Gastroesophageal sphincter (tissue), 4 donors: Measurements from ENCODE around the gene SEC31B. TPM values are rescaled to one million over a fixed set of nuclear protein-coding genes. Genes with fewer than 3 reads are reported as not detected.

ENCODE experiments used
- ATAC-seq: fragments of 150-250 bp; one replicate; pipeline ENCODE4 v1.9.1; 2016; ENCODE audit warnings: mild to moderate bottlenecking, moderate library complexity
- H3K27ac ChIP-seq, 4 donors: fragments of 200-600 bp; sonication (generic) in 3 of 4; 1 replicate in 3 of 4; 2 replicates in 1 of 4; pipeline ENCODE4 v1.5.1; 2016 to 2019
- H3K27me3 ChIP-seq: fragments of 200-600 bp; sonication (generic); one replicate; pipeline ENCODE4 v1.5.1; 2019
- H3K36me3 ChIP-seq, 2 donors: fragments of 200-600 bp; sonication (generic); one replicate each; pipeline ENCODE4 v1.5.1; 2019; ENCODE audit warnings: control low read depth in 1 of 2
- H3K4me1 ChIP-seq, 3 donors: fragments of 200-600 bp; sonication (generic); 1 replicate in 2 of 3; 2 replicates in 1 of 3; pipeline ENCODE4 v1.5.1; 2016 to 2019; ENCODE audit warnings: control low read depth in 2 of 3
- H3K4me3 ChIP-seq, 2 donors: fragments of 200-600 bp; sonication (generic); one replicate each; pipeline ENCODE4 v1.5.1; 2019; ENCODE audit warnings: mild to moderate bottlenecking in 1 of 2, moderate library complexity in 1 of 2
- H3K9me3 ChIP-seq, 3 donors: fragments of 200-600 bp; sonication (generic); one replicate each; pipeline ENCODE4 v1.5.1; 2017 to 2019; ENCODE audit warnings: control low read depth in 2 of 3
- EP300 ChIP-seq: sonication (generic); formaldehyde crosslinking; IDR thresholded peaks from one replicate; pipeline ENCODE4 v1.6.1; 2017; ENCODE audit warnings: antibody characterized with exemption, mild to moderate bottlenecking
- POLR2A ChIP-seq, 2 donors: fragments of 450-650 bp; IDR thresholded peaks; one replicate each; pipeline ENCODE4 v1.6.1; 2017; ENCODE audit warnings: antibody characterized with exemption in 2 of 2, mild to moderate bottlenecking in 2 of 2, moderate library complexity in 1 of 2
- POLR2AphosphoS5 ChIP-seq: sonication (generic); formaldehyde crosslinking; IDR thresholded peaks from one replicate; pipeline ENCODE4 v1.6.1; 2017; ENCODE audit warnings: antibody characterized with exemption
- WGBS, 2 donors: methylation state at CpG; one replicate each; pipeline ENCODE4 v1.1.5; 2018; ENCODE audit warnings: low coverage in 1 of 2; 5-methylcytosine and 5-hydroxymethylcytosine counted together
- total RNA-seq, 4 donors: library from RNA; depleted of rRNA; stranded (reverse); fragments of >200 nt; gene quantifications; one replicate each; pipeline ENCODE4 v1.1.0, GENCODE V29; 2016
- TF ChIP-seq, protein P1 (sequence below), 4 experiments: fragments of 200-600 bp in 2 of 4; fragments of 450-650 bp in 2 of 4; sonication (generic) in 1 of 4; IDR thresholded peaks; one replicate each; pipeline ENCODE4 v1.5.1; 2017 to 2019; ENCODE audit warnings: antibody characterized with exemption in 4 of 4, mild to moderate bottlenecking in 2 of 4, moderate library complexity in 2 of 4

SEC31B gene
- total RNA-seq, 4 donors from 2014 or later, result 1.1 to 10.7 (median 6.3) TPM

DNA sequence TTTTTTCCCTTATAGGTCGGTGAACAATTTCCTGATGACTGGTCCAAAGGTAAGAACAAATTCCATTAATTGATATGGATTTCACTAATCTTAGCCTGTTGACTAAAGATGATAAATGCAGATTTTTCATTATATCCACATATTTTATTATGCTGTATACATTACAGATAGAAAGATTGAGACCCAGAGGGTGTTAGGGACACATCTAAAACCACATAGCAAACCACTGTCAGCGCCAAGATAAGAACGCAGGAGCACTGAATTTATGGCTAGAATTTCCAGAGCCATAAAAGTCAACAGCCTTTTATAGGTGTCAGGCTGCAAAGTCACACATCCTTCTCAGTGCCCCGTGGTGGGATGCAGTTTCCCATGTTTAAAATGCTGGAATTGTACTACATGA is 40.6 kb downstream of the SEC31B start:
- Histone ChIP-seq H3K4me1 (peaks cover 0 to 22% (median 6%) of the 10 kb centered on the region in 3 donors), H3K27ac (no peak overlapping the region), H3K27me3 (peaks cover 42% of the 10 kb centered on the region), H3K4me3 (no peak overlapping the region), H3K36me3 (no peaks in the 10 kb centered on the region), H3K9me3 (no peaks in the 10 kb centered on the region)
- no peak for ATAC-seq
- TF ChIP-seq EP300 (no peak), POLR2AphosphoS5 (no peak), POLR2A (IDR thresholded peaks at IDR 0.05) (no peak)
- TF ChIP-seq, protein P1, sequence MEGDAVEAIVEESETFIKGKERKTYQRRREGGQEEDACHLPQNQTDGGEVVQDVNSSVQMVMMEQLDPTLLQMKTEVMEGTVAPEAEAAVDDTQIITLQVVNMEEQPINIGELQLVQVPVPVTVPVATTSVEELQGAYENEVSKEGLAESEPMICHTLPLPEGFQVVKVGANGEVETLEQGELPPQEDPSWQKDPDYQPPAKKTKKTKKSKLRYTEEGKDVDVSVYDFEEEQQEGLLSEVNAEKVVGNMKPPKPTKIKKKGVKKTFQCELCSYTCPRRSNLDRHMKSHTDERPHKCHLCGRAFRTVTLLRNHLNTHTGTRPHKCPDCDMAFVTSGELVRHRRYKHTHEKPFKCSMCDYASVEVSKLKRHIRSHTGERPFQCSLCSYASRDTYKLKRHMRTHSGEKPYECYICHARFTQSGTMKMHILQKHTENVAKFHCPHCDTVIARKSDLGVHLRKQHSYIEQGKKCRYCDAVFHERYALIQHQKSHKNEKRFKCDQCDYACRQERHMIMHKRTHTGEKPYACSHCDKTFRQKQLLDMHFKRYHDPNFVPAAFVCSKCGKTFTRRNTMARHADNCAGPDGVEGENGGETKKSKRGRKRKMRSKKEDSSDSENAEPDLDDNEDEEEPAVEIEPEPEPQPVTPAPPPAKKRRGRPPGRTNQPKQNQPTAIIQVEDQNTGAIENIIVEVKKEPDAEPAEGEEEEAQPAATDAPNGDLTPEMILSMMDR (IDR thresholded peaks at IDR 0.05), result no peak
- 61 to 65% methylated on average over 4 of the region's 4 CpGs for WGBS, 2 donors

DNA sequence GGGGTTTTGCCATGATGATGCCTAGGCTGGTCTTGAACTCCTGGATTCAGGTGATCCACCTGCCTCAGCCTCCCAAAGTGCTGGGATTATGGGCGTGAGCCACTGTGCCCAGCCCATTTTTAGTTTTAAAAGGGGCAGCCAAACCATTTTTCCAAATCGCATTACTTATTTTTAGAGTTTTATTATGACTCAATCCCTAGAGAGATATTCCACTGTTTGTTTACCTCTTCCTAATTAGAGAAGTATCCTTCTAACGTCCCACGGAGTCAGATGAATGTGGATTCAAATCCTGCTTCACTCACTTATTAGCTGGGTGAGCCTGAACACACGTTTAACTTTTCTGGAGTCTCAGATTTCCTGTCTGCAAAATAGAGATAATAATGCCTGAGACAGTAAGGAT is 41.7 kb downstream of the SEC31B start:
- 0 to 25% methylated on average over 1 to 5 of the region's 5 CpGs for WGBS, 2 donors
- no peak overlapping the region for H3K4me3 ChIP-seq
- ATAC-seq, result no peak
- H3K27ac ChIP-seq, result no peak overlapping the region
- no peaks in the 10 kb centered on the region for H3K9me3 ChIP-seq
- TF ChIP-seq, protein P1 (IDR thresholded peaks at IDR 0.05), result no peak
- TF ChIP-seq POLR2A (IDR thresholded peaks at IDR 0.05) (no peak), POLR2AphosphoS5 (no peak), EP300 (no peak)
- H3K4me1 ChIP-seq, result peaks cover 0 to 19% (median 6%) of the 10 kb centered on the region in 3 donors
- H3K27me3 ChIP-seq, result peaks cover 53% of the 10 kb centered on the region
- H3K36me3 ChIP-seq, result no peaks in the 10 kb centered on the region

GRCh38 chr10:100470367-100470766 is 49.3 kb downstream of the SEC31B start:
- Histone ChIP-seq H3K27ac (no peak overlapping the region), H3K27me3 (peaks cover 51% of the 10 kb centered on the region), H3K4me3 (no peak overlapping the region), H3K36me3 (no peaks in the 10 kb centered on the region), H3K9me3 (no peaks in the 10 kb centered on the region), H3K4me1 (no peaks in the 10 kb centered on the region)
- no peak for ATAC-seq
- WGBS, 2 donors, result 72 to 90% methylated on average over 2 to 3 of the region's 3 CpGs
- TF ChIP-seq POLR2A (IDR thresholded peaks at IDR 0.05) (no peak), EP300 (no peak), POLR2AphosphoS5 (no peak)
- TF ChIP-seq, protein P1 (IDR thresholded peaks at IDR 0.05), result no peak

DNA sequence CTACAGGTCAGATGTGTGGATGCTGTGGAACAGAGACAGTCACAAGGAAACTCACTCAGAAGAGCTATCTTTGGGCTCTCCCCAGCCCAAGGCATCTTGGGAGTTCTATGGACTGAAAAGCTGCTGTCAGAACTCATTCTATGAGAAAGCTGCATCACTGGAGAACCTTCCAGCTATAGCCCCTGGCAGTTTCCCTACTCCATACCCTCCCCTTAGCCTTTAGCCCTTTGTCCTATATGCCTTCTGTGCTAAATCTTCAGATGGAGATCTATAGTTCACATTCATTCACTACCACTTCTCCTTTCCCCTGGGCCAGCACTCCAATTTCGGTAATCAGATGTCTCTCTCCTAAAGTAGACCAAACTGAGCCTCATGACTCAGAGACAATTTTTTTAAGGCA is 49.9 kb downstream of the SEC31B start:
- no peaks in the 10 kb centered on the region for H3K9me3 ChIP-seq

GRCh38 chr10:100468978-100469377 is 50.7 kb downstream of the SEC31B start:
- H3K36me3 ChIP-seq, result no peaks in the 10 kb centered on the region
- no peak for ATAC-seq
- TF ChIP-seq, protein P1 (IDR thresholded peaks at IDR 0.05), result no peak
- no peak for TF ChIP-seq POLR2A (IDR thresholded peaks at IDR 0.05)
- TF ChIP-seq EP300, result no peak
- TF ChIP-seq POLR2AphosphoS5, result no peak

More for the DNA sequence above, 49.9 kb downstream of the SEC31B start:
- Histone ChIP-seq H3K4me1 (no peaks in the 10 kb centered on the region), H3K27me3 (peaks cover 48% of the 10 kb centered on the region), H3K36me3 (no peaks in the 10 kb centered on the region), H3K4me3 (no peak overlapping the region), H3K27ac (no peak overlapping the region)
- 44 to 100% methylated on average over 1 of the region's 1 CpG for WGBS, 2 donors
- no peak for ATAC-seq
- TF ChIP-seq, protein P1 (IDR thresholded peaks at IDR 0.05), result no peak
- no peak for TF ChIP-seq POLR2AphosphoS5
- TF ChIP-seq POLR2A (IDR thresholded peaks at IDR 0.05), result no peak
- TF ChIP-seq EP300, result no peak

More at GRCh38 chr10:100468978-100469377, 50.7 kb downstream of the SEC31B start:
- H3K4me1 ChIP-seq, result no peaks in the 10 kb centered on the region
- H3K4me3 ChIP-seq, result no peak overlapping the region
- H3K27me3 ChIP-seq, result peaks cover 40% of the 10 kb centered on the region
- H3K9me3 ChIP-seq, result no peaks in the 10 kb centered on the region
- no peak overlapping the region for H3K27ac ChIP-seq
